GM23248 (cell line): Measurements from ENCODE around the gene UBE2S. TPM values are rescaled to one million over a fixed set of nuclear protein-coding genes. Genes with fewer than 3 reads are reported as not detected.
A peak's percentile ranks its signal among the peaks of the same experiment; 100 is the strongest.

ENCODE experiments used
- DNase-seq: peaks from one replicate; pipeline ENCODE4 v3.0.0-alpha.2; 2015
- H2AFZ ChIP-seq: fragments of 200-600 bp; sonication (generic); 2 replicates; pipeline ENCODE4 v1.6.1; 2016; ENCODE audit warnings: antibody characterized with exemption
- H3F3A ChIP-seq: fragments of 200-600 bp; sonication (generic); 2 replicates; pipeline ENCODE4 v1.6.1; 2016; ENCODE audit warnings: mild to moderate bottlenecking, antibody characterized with exemption, mixed run types; ENCODE audit not compliant: insufficient read depth
- H3K27ac ChIP-seq: fragments of 200-600 bp; sonication (generic); 2 replicates; pipeline ENCODE4 v1.5.1; 2016; ENCODE audit warnings: mild to moderate bottlenecking
- H3K27me3 ChIP-seq: fragments of 200-600 bp; sonication (generic); replicated peaks from 2 replicates; pipeline ENCODE4 v1.6.1; 2016; ENCODE audit warnings: mild to moderate bottlenecking; ENCODE audit not compliant: insufficient read depth
- H3K36me3 ChIP-seq: fragments of 200-600 bp; sonication (generic); 2 replicates; pipeline ENCODE4 v1.6.1; 2016; ENCODE audit warnings: low read depth, mild to moderate bottlenecking
- H3K4me1 ChIP-seq: fragments of 200-600 bp; sonication (generic); 2 replicates; pipeline ENCODE4 v1.6.1; 2016; ENCODE audit warnings: mild to moderate bottlenecking; ENCODE audit not compliant: insufficient read depth
- H3K4me2 ChIP-seq: fragments of 200-600 bp; sonication (generic); one replicate; pipeline ENCODE4 v1.6.1; 2016; ENCODE audit warnings: mild to moderate bottlenecking; ENCODE audit not compliant: unreplicated experiment
- H3K4me3 ChIP-seq: fragments of 200-600 bp; sonication (generic); 2 replicates; pipeline ENCODE4 v1.5.1; 2016; ENCODE audit warnings: mild to moderate bottlenecking
- H3K79me2 ChIP-seq: fragments of 200-600 bp; sonication (generic); 2 replicates; pipeline ENCODE4 v1.6.1; 2016; ENCODE audit warnings: mild to moderate bottlenecking; ENCODE audit not compliant: insufficient read depth
- H3K9ac ChIP-seq: fragments of 200-600 bp; sonication (generic); 2 replicates; pipeline ENCODE4 v1.6.1; 2016; ENCODE audit warnings: mild to moderate bottlenecking
- H3K9me2 ChIP-seq: fragments of 200-600 bp; sonication (generic); 2 replicates; pipeline ENCODE4 v1.6.1; 2016; ENCODE audit warnings: mixed run types, mild to moderate bottlenecking, moderate library complexity; ENCODE audit not compliant: insufficient read depth
- H3K9me3 ChIP-seq: fragments of 200-600 bp; sonication (generic); one replicate; pipeline ENCODE4 v1.6.1; 2017; ENCODE audit warnings: low read depth
- H4K20me1 ChIP-seq: fragments of 200-600 bp; sonication (generic); 2 replicates; pipeline ENCODE4 v1.6.0; 2016; ENCODE audit not compliant: insufficient read depth
- EZH2 ChIP-seq: fragments of 200-600 bp; sonication (generic); IDR thresholded peaks from 2 replicates; pipeline ENCODE4 v1.6.1; 2018; ENCODE audit warnings: antibody characterized with exemption, mild to moderate bottlenecking; ENCODE audit not compliant: insufficient read depth, poor library complexity, severe bottlenecking
- EZH2phosphoT487 ChIP-seq: fragments of 200-600 bp; sonication (generic); IDR thresholded peaks from 2 replicates; pipeline ENCODE4 v1.6.1; 2018; ENCODE audit warnings: antibody characterized with exemption, moderate library complexity, mild to moderate bottlenecking, low read depth; ENCODE audit not compliant: insufficient read depth
- WGBS, 2 experiments: methylation state at CpG; one replicate each; pipeline ENCODE4 v1.1.6; 2015 to 2017; ENCODE audit warnings: low lambda C conversion rate in 2 of 2, low coverage in 1 of 2; ENCODE audit errors: missing lambda C conversion rate in 2 of 2; 5-methylcytosine and 5-hydroxymethylcytosine counted together
- in situ Hi-C: fragments of 300-500 bp; cut with MboI; formaldehyde crosslinking; loops from 2 replicates; pipeline ENCODE4 v1.15.0; 2020
- polyA plus RNA-seq: library from polyadenylated mRNA; unstranded; fragments of >200 nt; fragmentation: Nextera tagmentation; extraction: Ambion mirVana; gene quantifications from 2 replicates; pipeline ENCODE4 v1.2.1, GENCODE V29; 2016
- total RNA-seq: library from RNA; depleted of rRNA; stranded (reverse); fragments of >200 nt; shearing (Covaris generic); gene quantifications from 2 replicates; pipeline ENCODE4 v1.2.3, GENCODE V29; 2014

UBE2S gene
- total and polyA plus RNA-seq, 2 experiments from 2014 or later = 82.2 to 106 TPM

GRCh38 chr19:55358943-55359908 lies 48.4 kb downstream of the UBE2S start:
- H3K9me2 ChIP-seq = no peaks in the 10 kb centered on the region
- no peak overlapping the region for H3K4me2 ChIP-seq
- H3K27me3 ChIP-seq = peaks cover 17% of the 10 kb centered on the region
- H3K4me1 ChIP-seq = no peaks in the 10 kb centered on the region
- H2AFZ ChIP-seq = no peak overlapping the region
- no peak for DNase-seq
- TF ChIP-seq EZH2phosphoT487 (no peak), EZH2 (no peak)
- no peak overlapping the region for H3K27ac ChIP-seq
- peaks cover 6% of the 10 kb centered on the region for H3F3A ChIP-seq
- H3K36me3 ChIP-seq = no peaks in the 10 kb centered on the region
- H3K4me3 ChIP-seq = no peak overlapping the region
- in situ Hi-C loops = no loop called here
- no peaks in the 10 kb centered on the region for H3K9me3 ChIP-seq
- 67% methylated on average over 28 to 32 of the region's 32 CpGs for WGBS, 2 experiments
- no peak overlapping the region for H3K9ac ChIP-seq
- H3K79me2 ChIP-seq = no peaks in the 10 kb centered on the region
- H4K20me1 ChIP-seq = no peaks in the 10 kb centered on the region

- no peak overlapping the region for H2AFZ ChIP-seq
- no peak overlapping the region for H3K4me3 ChIP-seq
- H3K4me1 ChIP-seq = no peaks in the 10 kb centered on the region
- no peaks in the 10 kb centered on the region for H3K36me3 ChIP-seq
- H3F3A ChIP-seq = no peaks in the 10 kb centered on the region
- no peak for TF ChIP-seq EZH2phosphoT487
- TF ChIP-seq EZH2 = no peak
- peaks cover 20% of the 10 kb centered on the region for H3K27me3 ChIP-seq
- DNase-seq = no peak
- no peaks in the 10 kb centered on the region for H3K9me2 ChIP-seq
- H3K4me2 ChIP-seq = no peak overlapping the region
- H3K79me2 ChIP-seq = no peaks in the 10 kb centered on the region
- no peaks in the 10 kb centered on the region for H4K20me1 ChIP-seq
- no peak overlapping the region for H3K27ac ChIP-seq
- 85 to 86% methylated on average over 14 to 19 of the region's 19 CpGs for WGBS, 2 experiments
- H3K9me3 ChIP-seq = no peaks in the 10 kb centered on the region
- H3K9ac ChIP-seq = no peak overlapping the region
- in situ Hi-C loops = no loop called here
Observed at GRCh38 chr19:55358493-55358892, 49.1 kb downstream of the UBE2S start.

DNA sequence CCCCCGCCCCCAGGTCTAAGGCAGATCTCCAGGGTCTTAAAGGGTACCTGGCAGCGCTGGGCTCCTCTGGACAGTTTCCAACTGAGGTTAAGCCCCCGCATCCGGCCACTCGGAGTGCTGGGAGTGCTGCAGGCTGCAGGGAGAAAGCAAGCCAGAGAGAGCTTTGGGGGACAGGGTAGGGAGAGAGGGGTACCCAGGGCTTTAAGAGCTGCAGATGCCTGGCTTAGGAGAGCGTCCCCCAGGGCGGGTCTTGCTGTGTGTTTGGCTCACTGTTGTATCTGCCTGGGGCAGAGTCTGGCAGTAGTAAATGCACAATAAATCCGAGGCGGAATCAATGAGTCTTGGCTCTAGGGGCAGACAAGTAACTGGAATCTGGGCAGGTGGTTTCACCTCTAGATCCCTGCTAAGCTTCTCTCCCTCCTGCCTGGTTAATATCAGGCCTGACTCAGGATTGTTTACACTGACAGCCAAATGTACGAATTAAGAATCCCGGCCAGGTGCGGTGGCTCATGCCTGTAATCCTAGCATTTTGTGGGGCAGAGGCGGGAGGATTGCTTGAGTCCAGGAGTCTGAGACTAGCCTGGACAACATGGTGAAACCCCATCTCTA lies 52.3 kb downstream of the UBE2S start:
- no peak for DNase-seq
- 17 to 20% methylated on average over 12 to 13 of the region's 13 CpGs for WGBS, 2 experiments
- Histone ChIP-seq H2AFZ (no peak overlapping the region), H3K9me2 (no peaks in the 10 kb centered on the region), H3K9me3 (no peaks in the 10 kb centered on the region), H3K4me3 (no peak overlapping the region), H3K27me3 (peaks cover 40% of the 10 kb centered on the region), H3K36me3 (no peaks in the 10 kb centered on the region), H3K9ac (no peak overlapping the region), H3K4me1 (no peaks in the 10 kb centered on the region), H3K4me2 (no peak overlapping the region), H3K27ac (no peak overlapping the region), H4K20me1 (no peaks in the 10 kb centered on the region), H3F3A (no peaks in the 10 kb centered on the region), H3K79me2 (no peaks in the 10 kb centered on the region)
- TF ChIP-seq EZH2phosphoT487 (no peak), EZH2 (peak; percentile 12)
- in situ Hi-C loops = no loop called here

- no peaks in the 10 kb centered on the region for H3K4me1 ChIP-seq
- H3K27me3 ChIP-seq = peaks cover 40% of the 10 kb centered on the region
- H3K36me3 ChIP-seq = no peaks in the 10 kb centered on the region
- H3K9ac ChIP-seq = peak within 1 kb of the TSS; percentile 20; the same call in 1 of the 2 replicates
- H2AFZ ChIP-seq = peak within 1 kb of the TSS; percentile 54
- WGBS, 2 experiments = 0 to 3% methylated on average over 14 to 37 of the region's 43 CpGs
- H3K9me3 ChIP-seq = no peaks in the 10 kb centered on the region
- no peak within 1 kb of the TSS for H3K27ac ChIP-seq
- no peaks in the 10 kb centered on the region for H3F3A ChIP-seq
- in situ Hi-C loops = no loop called here
- no peaks in the 10 kb centered on the region for H3K9me2 ChIP-seq
- no peak for DNase-seq
- TF ChIP-seq EZH2 (no peak), EZH2phosphoT487 (no peak)
- peak within 1 kb of the TSS; percentile 75 for H3K4me2 ChIP-seq
- no peaks in the 10 kb centered on the region for H3K79me2 ChIP-seq
- no peaks in the 10 kb centered on the region for H4K20me1 ChIP-seq
- peak within 1 kb of the TSS; percentile 67 for H3K4me3 ChIP-seq
Observed at GRCh38 chr19:55354698-55355212, 52.8 kb downstream of the UBE2S start, which contains the start of gene COX6B2. TSS of gene COX6B2 (minus strand) at chr19:55354719. CDS start at chr19:55354521, 198 bp downstream.
